ENCODE data around the gene BCL6. TPM values are rescaled to one million over a fixed set of nuclear protein-coding genes. Genes with fewer than 3 reads are reported as not detected.
A peak's percentile ranks its signal among the peaks of the same experiment; 100 is the strongest.

BCL6 gene
- total RNA-seq, 6 donors from 2014 or later: 80.4 to 268 (median 119) TPM

- ATAC-seq (ENCODE audit: low FRiP score in 2 of 2): peak in 1 of 2 donors; percentile 72
- peaks cover 0 to 4% (median 2%) of the 10 kb centered on the region in 4 donors for H3K4me1 ChIP-seq
- 54 to 61% methylated on average over 8 of the region's 8 CpGs for WGBS, 2 donors
- H3K27ac ChIP-seq: peak overlapping the region in 3 of 4 donors; percentile 5 to 62 (median 55)
- H3K4me3 ChIP-seq: no peak overlapping the region
- peak in 1 of 2 donors; percentile 68 for DNase-seq
- H3K27me3 ChIP-seq: no peaks in the 10 kb centered on the region
- H3K9me3 ChIP-seq: no peaks in the 10 kb centered on the region
- TF ChIP-seq CTCF (IDR thresholded peaks at IDR 0.05) (no peak), EP300 (IDR thresholded peaks at IDR 0.05) (no peak), POLR2A (IDR thresholded peaks at IDR 0.05) (peak in 1 of 4 donors; percentile 22), POLR2AphosphoS5 (IDR thresholded peaks at IDR 0.05) (no peak)
- H3K36me3 ChIP-seq: no peaks in the 10 kb centered on the region
Observed at GRCh38 chr3:187774185-187774789, 29.0 kb upstream of the BCL6 start.

- ATAC-seq (ENCODE audit: low FRiP score in 2 of 2) (peak in 1 of 2 donors; percentile 78), DNase-seq (no peak)
Observed at GRCh38 chr3:187773233-187774184, 28.2 kb upstream of the BCL6 start.

GRCh38 chr3:187770224-187770623 lies 25.0 kb upstream of the BCL6 start:
- Histone ChIP-seq H3K9me3 (no peaks in the 10 kb centered on the region), H3K36me3 (no peaks in the 10 kb centered on the region), H3K4me3 (no peak overlapping the region), H3K27me3 (no peaks in the 10 kb centered on the region), H3K27ac (no peak overlapping the region), H3K4me1 (peaks cover 0 to 3% (median 0%) of the 10 kb centered on the region in 4 donors)
- ATAC-seq (ENCODE audit: low FRiP score in 2 of 2) (no peak), DNase-seq (no peak)
- TF ChIP-seq CTCF (IDR thresholded peaks at IDR 0.05) (no peak), POLR2A (IDR thresholded peaks at IDR 0.05) (no peak), POLR2AphosphoS5 (IDR thresholded peaks at IDR 0.05) (no peak), EP300 (IDR thresholded peaks at IDR 0.05) (no peak)
- WGBS, 2 donors: 90 to 100% methylated on average over 1 of the region's 1 CpG

More at GRCh38 chr3:187773233-187774184, 28.2 kb upstream of the BCL6 start:
- Histone ChIP-seq H3K36me3 (no peaks in the 10 kb centered on the region), H3K27ac (peak overlapping the region in 3 of 4 donors; percentile 5 to 62 (median 55)), H3K9me3 (no peaks in the 10 kb centered on the region), H3K4me1 (peaks cover 0 to 4% (median 2%) of the 10 kb centered on the region in 4 donors), H3K4me3 (no peak overlapping the region), H3K27me3 (no peaks in the 10 kb centered on the region)
- TF ChIP-seq CTCF (IDR thresholded peaks at IDR 0.05): no peak
- no peak for TF ChIP-seq POLR2AphosphoS5 (IDR thresholded peaks at IDR 0.05)
- peak in 1 of 4 donors; percentile 33 for TF ChIP-seq POLR2A (IDR thresholded peaks at IDR 0.05)
- no peak for TF ChIP-seq EP300 (IDR thresholded peaks at IDR 0.05)
- WGBS, 2 donors: 69 to 72% methylated on average over 16 to 19 of the region's 19 CpGs

GRCh38 chr3:187769771-187770170 lies 24.5 kb upstream of the BCL6 start:
- Histone ChIP-seq H3K27ac (no peak overlapping the region), H3K9me3 (no peaks in the 10 kb centered on the region), H3K36me3 (no peaks in the 10 kb centered on the region), H3K27me3 (no peaks in the 10 kb centered on the region), H3K4me3 (no peak overlapping the region), H3K4me1 (peaks cover 0 to 3% (median 0%) of the 10 kb centered on the region in 4 donors)
- DNase-seq (no peak), ATAC-seq (ENCODE audit: low FRiP score in 2 of 2) (no peak)
- no peak for TF ChIP-seq CTCF (IDR thresholded peaks at IDR 0.05)
- TF ChIP-seq POLR2AphosphoS5 (IDR thresholded peaks at IDR 0.05): no peak
- TF ChIP-seq EP300 (IDR thresholded peaks at IDR 0.05): no peak
- no peak for TF ChIP-seq POLR2A (IDR thresholded peaks at IDR 0.05)
- WGBS, 2 donors: 20 to 43% methylated on average over 2 of the region's 2 CpGs
